HL-60 (cell line): Measurements from ENCODE around the gene TPM4.
A peak's percentile ranks its signal among the peaks of the same experiment; 100 is the strongest.

Experiments used
- DNase-seq, 2 experiments: peaks; one replicate each; pipeline ENCODE4 v3.0.0-alpha.2; 2010 to 2020; ENCODE audit warnings: low read depth in 1 of 2, low spot score in 1 of 2
- H3K27ac ChIP-seq: fragments of 250-450 bp; sonication (Bioruptor Pico); replicated peaks from 2 replicates; pipeline ENCODE4 v1.5.1; 2020; ENCODE audit warnings: mild to moderate bottlenecking, moderate library complexity
- H3K27me3 ChIP-seq: fragments of 250-450 bp; sonication (Bioruptor Pico); 2 replicates; pipeline ENCODE4 v1.5.1; 2021; ENCODE audit warnings: mild to moderate bottlenecking, moderate library complexity; ENCODE audit not compliant: insufficient read depth, poor library complexity, severe bottlenecking
- H3K4me3 ChIP-seq: replicated peaks from 2 replicates; pipeline ENCODE4 v1.5.1; 2011; ENCODE audit warnings: mild to moderate bottlenecking, control low read depth, low read length; ENCODE audit not compliant: insufficient read depth
- CTCF ChIP-seq: IDR thresholded peaks from one replicate; pipeline ENCODE4 v1.5.1; 2011; ENCODE audit warnings: low read length, control low read depth, inconsistent platforms; ENCODE audit not compliant: insufficient read depth
- GABPA ChIP-seq: IDR thresholded peaks from 2 replicates; pipeline ENCODE4 v1.6.1; 2012; ENCODE audit warnings: low read depth
- POLR2AphosphoS5 ChIP-seq: IDR thresholded peaks from 2 replicates; pipeline ENCODE4 v1.6.1; 2012; ENCODE audit warnings: low read depth
- REST ChIP-seq: IDR thresholded peaks from 2 replicates; pipeline ENCODE4 v1.6.1; 2012; ENCODE audit warnings: low read depth; ENCODE audit not compliant: insufficient replicate concordance
- SPI1 ChIP-seq: IDR thresholded peaks from 2 replicates; pipeline ENCODE4 v1.6.1; 2012; ENCODE audit warnings: low read depth, mild to moderate bottlenecking, borderline replicate concordance

The TPM4 gene

GRCh38 chr19:16073481-16073880 lies 2.8 kb upstream of the TPM4 start:
- H3K4me3 ChIP-seq: no peak overlapping the region
- H3K27me3 ChIP-seq: no peaks in the 10 kb centered on the region
- H3K27ac ChIP-seq: no peak overlapping the region
- TF ChIP-seq POLR2AphosphoS5 (no peak), CTCF (no peak), REST (no peak), GABPA (no peak), SPI1 (no peak)
- DNase-seq: no peak

- Histone ChIP-seq H3K4me3 (no peak overlapping the region), H3K27me3 (no peaks in the 10 kb centered on the region), H3K27ac (no peak overlapping the region)
- TF ChIP-seq REST (no peak), CTCF (no peak), GABPA (no peak)
- peak in 1 of 2 experiments; percentile 39 for DNase-seq
These were observed 2.3 kb upstream of the TPM4 start for GRCh38 chr19:16073988-16074387.

GRCh38 chr19:16074488-16075365 lies 1.6 kb upstream of the TPM4 start:
- no peaks in the 10 kb centered on the region for H3K27me3 ChIP-seq
- no peak overlapping the region for H3K27ac ChIP-seq
- no peak for TF ChIP-seq POLR2AphosphoS5
- no peak for TF ChIP-seq CTCF
- TF ChIP-seq GABPA: no peak
- no peak for TF ChIP-seq SPI1
- no peak for TF ChIP-seq REST
- no peak overlapping the region for H3K4me3 ChIP-seq
- DNase-seq: no peak
